GM19463 (cell line): ENCODE measurements around the gene DCAF6.

ENCODE experiments used
- ATAC-seq: cut with Tn5 transposase; IDR thresholded peaks from one replicate; pipeline ENCODE4 v1.9.1; 2021; ENCODE audit warnings: mild to moderate bottlenecking, moderate library complexity; ENCODE audit not compliant: unreplicated experiment

DCAF6 gene

GRCh38 chr1:168082008-168082876, 145.8 kb downstream of the DCAF6 start:
- peak; percentile 95 for ATAC-seq

DNA sequence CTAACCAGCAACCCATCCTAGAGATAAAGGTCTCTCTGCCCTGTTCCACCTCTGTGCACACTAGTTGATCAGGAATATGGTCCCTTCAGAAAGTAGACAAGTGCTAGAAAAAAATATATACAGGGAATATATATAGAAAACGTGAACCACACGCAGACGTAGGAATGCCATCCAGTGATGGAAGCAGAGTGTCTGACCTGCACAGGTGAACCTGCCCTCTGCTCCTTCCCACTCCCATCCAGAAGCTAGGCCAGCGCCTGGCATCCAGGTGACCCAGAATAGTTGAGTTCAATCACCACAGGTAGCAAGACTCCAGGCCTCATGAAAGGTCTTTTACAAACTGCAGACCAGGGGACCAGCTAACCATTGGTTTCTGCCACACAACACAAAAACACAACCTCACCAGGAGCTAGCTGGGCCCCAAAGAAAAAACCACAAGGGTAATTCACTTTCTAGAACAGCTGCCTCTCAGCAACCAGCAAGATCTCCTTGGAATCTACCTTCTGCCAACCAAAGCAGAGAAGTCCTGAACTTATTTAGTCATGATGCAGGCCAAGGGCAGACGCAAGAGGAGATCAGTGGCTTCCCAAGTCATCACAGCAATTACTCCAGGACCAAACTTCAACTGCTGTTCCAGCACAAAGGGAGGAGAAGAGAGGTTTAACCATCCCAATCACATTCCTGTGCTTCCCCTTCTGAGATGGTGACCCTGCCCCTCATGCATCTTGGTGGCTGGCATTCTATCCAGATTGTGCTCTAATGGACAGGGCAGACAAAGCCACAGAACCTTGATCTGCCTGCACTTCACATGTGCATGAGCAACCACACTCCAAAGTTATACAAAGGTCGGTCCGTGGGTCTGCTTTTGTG, 147.2 kb downstream of the DCAF6 start:
- no peak for ATAC-seq

GRCh38 chr1:168084396-168085231, 148.1 kb downstream of the DCAF6 start:
- no peak for ATAC-seq

DNA sequence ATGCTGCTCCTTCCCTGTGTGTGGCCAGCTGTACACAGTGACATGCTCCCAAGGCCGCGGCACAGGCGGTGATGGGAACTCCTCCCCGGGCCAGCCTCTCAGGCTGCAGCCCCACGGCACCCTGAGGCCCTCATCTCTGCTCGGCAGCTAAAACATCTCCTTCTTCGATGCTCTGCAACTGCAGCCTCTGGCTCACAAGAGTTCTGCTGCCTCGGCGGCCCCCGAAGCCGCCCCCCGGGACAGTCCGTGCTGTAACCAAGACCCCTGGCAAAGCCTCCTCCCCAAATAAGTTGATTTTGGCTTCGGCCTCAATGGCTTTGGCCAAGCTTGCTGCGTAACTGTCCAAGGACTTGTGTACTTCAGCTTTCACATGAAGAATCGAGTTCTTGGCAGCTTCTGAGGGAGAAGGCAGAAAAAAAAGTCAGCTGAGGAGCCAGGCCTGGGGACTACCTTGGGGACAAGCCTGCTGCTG, 149.0 kb downstream of the DCAF6 start:
- ATAC-seq = no peak

DNA sequence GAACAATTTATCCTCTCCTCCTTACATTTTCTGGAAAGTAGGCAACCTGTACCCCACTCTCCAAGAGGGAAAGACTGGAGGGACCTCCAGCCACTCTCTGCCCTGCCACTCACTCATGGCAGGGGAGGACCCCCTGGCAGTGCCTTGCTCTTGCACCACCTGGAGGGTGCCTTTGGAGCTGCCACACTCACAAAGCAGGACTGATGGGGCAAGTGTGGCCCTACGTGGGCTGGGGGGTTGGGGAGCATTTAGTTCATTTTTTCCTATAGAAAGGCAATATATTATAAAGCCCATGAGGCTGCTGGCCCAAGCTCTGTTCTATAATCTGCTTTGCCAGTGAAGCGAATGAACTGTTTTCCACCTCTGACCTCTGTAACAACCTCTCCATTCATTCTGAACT, 150.0 kb downstream of the DCAF6 start:
- no peak for ATAC-seq

- ATAC-seq = no peak
These were observed 151.2 kb downstream of the DCAF6 start for GRCh38 chr1:168087696-168088095.

GRCh38 chr1:168088511-168089325, 152.2 kb downstream of the DCAF6 start:
- no peak for ATAC-seq

DNA sequence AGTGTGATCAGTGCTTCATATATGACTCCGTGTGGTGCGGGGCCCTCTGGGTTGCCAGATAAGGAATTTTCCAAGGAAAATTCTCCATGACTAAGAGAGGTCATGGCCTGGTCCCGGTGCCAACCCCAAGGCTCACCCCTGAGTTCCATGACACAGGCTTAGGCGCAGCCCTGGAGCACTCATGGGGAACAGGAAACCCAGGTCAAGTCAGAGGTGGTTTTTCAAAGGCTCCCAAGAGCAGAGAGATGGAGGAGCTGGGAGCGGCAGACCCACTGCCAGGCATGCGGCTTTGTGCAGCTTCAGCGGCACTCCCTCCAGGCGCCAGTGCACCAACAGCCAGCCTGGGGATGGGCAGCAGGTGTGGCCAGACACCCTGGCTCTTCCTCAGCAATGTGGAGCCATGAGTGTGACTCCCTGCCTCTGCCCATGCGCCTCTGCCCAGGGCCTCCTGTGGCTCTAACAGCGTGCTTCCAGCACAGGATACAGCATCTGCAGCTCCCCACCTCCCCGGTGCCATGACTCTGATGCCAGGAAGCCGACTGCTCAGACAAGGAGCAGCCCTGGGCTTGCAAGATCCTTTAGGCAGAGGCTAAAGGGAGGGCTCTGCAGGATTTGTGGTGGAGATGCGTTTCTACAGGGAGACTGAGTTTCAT, 153.0 kb downstream of the DCAF6 start:
- no peak for ATAC-seq

- ATAC-seq = no peak
These were observed 153.5 kb downstream of the DCAF6 start for GRCh38 chr1:168089979-168090337.

DNA sequence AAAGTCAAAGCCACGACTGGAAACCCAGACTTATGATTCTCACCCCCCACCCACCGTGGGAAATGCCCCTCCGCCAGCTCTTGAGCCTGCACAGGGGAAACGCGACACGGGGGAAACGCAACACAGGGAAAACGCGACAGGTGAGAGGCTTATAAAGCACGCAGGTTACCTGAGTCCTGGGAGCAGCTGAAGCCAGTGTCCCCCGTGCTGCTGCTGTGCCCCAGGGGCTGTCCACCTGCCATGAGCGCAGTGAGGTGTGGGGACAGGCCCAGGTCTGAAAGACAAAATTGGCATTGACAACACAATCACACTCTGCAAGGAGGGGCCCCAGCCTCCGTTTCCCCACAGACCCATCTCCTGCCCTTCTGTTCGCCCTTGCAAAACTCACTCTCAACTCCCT, 153.9 kb downstream of the DCAF6 start:
- no peak for ATAC-seq

DNA sequence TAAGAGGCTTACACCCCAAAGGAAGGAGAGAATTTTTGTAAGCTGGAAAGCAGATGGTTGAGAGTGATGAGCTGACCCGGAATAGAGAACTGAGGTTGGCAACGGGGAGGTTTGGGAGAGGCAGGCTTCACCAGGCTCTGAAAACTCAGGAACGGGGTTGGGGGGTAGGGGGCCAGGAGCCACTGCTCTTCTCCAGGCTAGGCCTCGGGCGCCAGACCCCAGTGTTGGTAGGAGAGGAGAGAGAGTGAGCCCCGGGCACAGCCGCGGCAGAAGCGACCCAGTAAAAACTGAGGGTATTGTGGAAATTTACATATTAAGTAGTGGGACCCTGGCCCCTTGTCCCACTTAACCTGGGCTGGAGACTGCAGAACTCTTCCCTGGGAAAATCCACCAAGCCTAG, 154.6 kb downstream of the DCAF6 start:
- no peak for ATAC-seq

DNA sequence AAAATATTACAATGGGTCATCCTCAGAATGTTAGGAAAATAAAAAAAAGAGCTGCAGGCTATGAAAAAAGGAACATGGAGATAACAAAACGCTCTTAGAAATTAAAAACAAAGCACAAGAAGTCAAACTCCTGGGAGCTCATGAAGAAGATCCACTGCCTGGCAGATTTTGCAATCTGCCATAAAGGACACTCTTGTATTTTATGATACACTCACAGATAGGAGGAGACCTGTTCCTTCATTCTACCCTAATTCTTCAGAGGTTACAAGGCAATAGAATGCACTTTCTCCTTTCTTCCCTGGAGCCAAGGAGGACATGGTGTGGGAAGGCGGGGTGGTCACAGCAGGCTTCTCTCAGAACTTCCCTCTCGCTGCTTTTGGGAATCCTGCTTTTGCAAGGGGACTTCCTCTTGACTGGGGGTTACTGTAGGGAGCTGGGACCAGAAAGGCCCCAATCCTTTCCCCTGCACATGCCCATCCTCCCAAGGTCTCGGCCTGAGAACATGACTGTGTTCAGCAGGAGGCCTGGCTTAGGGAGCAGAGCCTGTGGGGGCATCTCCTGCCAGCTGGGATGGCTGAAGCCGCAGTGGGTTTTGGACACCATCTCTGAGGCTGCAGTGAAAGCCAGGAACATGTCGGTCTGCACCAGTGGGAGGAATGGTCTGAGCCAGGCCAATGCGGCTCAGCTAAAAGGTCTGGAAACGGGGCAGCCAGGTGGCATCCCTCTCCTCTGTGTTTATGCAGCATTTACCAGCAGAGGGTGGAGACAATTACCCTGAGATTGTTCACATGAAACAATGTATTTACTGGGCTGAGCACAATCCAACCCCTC, 155.5 kb downstream of the DCAF6 start:
- no peak for ATAC-seq

DNA sequence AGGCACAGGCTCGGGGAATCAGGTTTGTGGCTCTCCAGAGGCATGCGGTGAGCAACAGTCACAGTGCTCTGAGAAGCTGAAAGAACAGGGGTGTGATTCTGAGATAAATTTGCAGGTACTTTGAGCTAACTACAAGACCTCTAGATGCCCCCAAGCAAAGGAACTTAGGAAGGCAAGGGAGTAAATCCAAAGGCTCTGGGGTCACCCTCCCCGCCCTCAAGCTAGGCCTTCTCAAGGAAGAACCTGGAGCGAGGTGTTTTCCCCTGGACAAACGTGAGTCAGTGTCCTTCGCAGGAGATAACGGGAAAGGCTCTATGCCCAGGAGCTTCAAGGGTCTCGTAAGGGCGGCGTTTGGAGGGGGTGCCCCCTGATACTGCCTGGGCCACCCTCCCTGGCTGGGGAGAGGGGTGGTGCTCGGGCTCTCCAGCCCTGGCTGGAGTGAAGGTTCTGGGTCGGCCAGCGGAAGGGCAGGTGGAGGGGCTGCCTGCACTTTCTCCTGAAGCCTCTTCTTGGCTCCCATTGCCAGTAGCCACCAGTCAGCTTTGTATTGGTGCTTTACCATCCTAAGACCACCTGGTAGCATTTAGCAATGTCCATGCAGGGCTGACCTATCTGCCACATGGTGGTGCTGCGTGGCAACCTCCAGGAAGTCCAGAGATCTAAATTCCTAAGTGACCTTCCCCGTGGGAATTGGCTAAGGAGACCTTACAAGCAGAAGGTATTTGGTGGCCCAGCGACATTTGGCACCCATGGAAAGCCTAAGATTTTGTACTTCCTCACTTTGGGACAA, 156.3 kb downstream of the DCAF6 start:
- no peak for ATAC-seq

- ATAC-seq = no peak
These were observed 157.1 kb downstream of the DCAF6 start for GRCh38 chr1:168093616-168094015.

GRCh38 chr1:168095476-168095875, 159.0 kb downstream of the DCAF6 start:
- no peak for ATAC-seq

DNA sequence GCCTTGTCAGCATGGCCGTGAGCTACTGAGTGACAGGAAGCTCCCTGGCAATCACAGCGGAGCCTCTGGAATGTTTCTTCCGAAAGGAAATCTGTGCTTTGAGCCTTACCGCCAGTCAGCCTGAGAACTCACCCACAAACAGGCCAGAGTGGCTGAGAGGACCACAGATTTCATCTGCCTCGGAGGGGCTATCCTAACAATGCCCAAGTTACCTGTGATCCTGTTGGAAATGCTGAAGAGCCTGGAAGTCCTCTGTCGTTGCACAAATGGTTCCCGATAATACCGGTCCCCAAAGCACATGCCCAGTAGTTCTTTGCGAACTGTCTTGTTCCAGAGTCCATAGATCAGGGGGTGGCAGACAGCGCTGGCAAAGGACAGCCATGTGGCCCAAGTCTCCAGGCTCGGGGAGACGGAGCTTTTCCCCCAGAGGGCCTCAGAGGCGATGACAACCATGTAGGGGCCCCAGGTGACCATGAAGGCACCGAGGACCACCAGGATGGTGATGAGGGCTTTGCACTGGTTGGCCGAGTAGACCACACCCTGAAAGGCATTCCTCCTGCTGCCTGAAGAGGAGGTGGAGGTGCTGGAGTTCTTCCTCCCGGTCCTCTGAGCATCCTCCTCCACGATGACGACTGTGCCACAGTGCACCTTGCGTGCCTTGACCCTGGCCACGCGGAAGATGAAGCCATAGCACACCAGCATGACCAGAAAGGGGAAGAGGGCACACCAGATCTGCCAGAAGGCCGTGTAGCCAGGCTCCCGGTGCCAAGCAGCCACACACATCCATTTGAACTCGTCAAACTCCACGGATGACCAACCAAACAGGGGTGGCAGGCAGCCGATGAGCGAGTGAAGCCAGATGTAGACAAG, 160.0 kb downstream of the DCAF6 start:
- no peak for ATAC-seq

DNA sequence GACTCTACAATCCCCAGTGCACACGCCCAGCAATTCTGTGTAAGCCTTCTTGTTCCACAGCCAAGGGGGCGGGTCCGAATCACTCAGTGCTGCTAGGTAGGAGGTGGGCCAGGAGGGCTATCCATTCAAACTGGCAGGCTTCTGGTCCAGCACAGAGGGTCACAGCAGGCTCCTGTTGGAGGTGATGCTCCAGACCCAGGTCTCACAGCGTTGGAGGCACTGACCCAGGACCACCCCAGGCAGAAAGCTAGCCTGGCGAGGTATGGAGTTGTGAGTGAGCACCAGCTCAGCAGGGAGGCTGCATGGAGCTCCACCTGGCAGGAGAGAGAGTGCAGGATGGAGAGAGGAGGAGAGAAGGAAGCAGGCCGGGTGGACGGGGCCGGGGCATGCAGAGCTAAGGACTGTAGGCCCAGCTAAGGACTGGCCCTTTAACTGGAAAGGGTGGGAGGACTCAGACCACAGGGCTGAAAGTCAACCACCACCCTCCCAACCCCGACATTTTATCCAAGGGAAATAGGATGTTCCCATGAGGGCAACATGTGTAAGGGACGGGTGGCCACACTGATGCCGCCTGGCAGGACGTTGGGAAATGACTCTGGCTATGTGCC, 161.5 kb downstream of the DCAF6 start:
- ATAC-seq = no peak
